ENCODE data around the gene KLHL30.

Gene KLHL30

GRCh38 chr2:238095143-238095542 is 43.3 kb upstream of the KLHL30 start:
- no peak for TF ChIP-seq CTCF (IDR thresholded peaks at IDR 0.05; ENCODE audit: low read length, missing control alignments)
- H3K4me3 ChIP-seq (replicated peaks; ENCODE audit: low read depth, low read length), result no peak overlapping the region
- no peak for DNase-seq (ENCODE audit: low read depth)

GRCh38 chr2:238096311-238097011 is 42.0 kb upstream of the KLHL30 start:
- DNase-seq (ENCODE audit: low read depth), result no peak

GRCh38 chr2:238097201-238097987 is 41.1 kb upstream of the KLHL30 start:
- no peak for DNase-seq (ENCODE audit: low read depth)
- H3K4me3 ChIP-seq (replicated peaks; ENCODE audit: low read depth, low read length), result no peak overlapping the region
- TF ChIP-seq CTCF (IDR thresholded peaks at IDR 0.05; ENCODE audit: low read length, missing control alignments), result no peak

More at GRCh38 chr2:238096311-238097011, 42.0 kb upstream of the KLHL30 start:
- no peak overlapping the region for H3K4me3 ChIP-seq (replicated peaks; ENCODE audit: low read depth, low read length)
- no peak for TF ChIP-seq CTCF (IDR thresholded peaks at IDR 0.05; ENCODE audit: low read length, missing control alignments)

- DNase-seq (ENCODE audit: low read depth), result peak; percentile 19
- no peak overlapping the region for H3K4me3 ChIP-seq (replicated peaks; ENCODE audit: low read depth, low read length)
- TF ChIP-seq CTCF (IDR thresholded peaks at IDR 0.05; ENCODE audit: low read length, missing control alignments), result no peak
Observed at GRCh38 chr2:238097988-238098871, 40.2 kb upstream of the KLHL30 start.

GRCh38 chr2:238098901-238099713 is 39.4 kb upstream of the KLHL30 start:
- no peak for DNase-seq (ENCODE audit: low read depth)
- TF ChIP-seq CTCF (IDR thresholded peaks at IDR 0.05; ENCODE audit: low read length, missing control alignments), result no peak
- no peak overlapping the region for H3K4me3 ChIP-seq (replicated peaks; ENCODE audit: low read depth, low read length)

GRCh38 chr2:238099714-238100048 is 38.8 kb upstream of the KLHL30 start:
- H3K4me3 ChIP-seq (replicated peaks; ENCODE audit: low read depth, low read length), result no peak overlapping the region
- no peak for TF ChIP-seq CTCF (IDR thresholded peaks at IDR 0.05; ENCODE audit: low read length, missing control alignments)
- DNase-seq (ENCODE audit: low read depth), result no peak

Data from fibroblast of pulmonary artery (primary cell).